ENCODE results near the gene SLC8A1. TPM values are rescaled to one million over a fixed set of nuclear protein-coding genes. Genes with fewer than 3 reads are reported as not detected.

The SLC8A1 gene
- total RNA-seq, 1 donor from 2014 or later = 34.8 TPM

GRCh38 chr2:40281021-40281940, 170.6 kb downstream of the SLC8A1 start:
- Histone ChIP-seq H2AFZ (ENCODE audit: low read depth, low read length) (peak overlapping the region; percentile 33), H3K36me3 (ENCODE audit: insufficient read depth, low read length) (no peaks in the 10 kb centered on the region), H3K4me1 (ENCODE audit: insufficient read depth, low read length) (peaks cover 17% of the 10 kb centered on the region), H3K4me3 (ENCODE audit: insufficient read depth, low read depth, low read length) (peak overlapping the region; percentile 12), H4K20me1 (ENCODE audit: insufficient read depth, low read length) (no peaks in the 10 kb centered on the region), H3K4me2 (ENCODE audit: low read length) (peak overlapping the region; percentile 66), H3K27me3 (ENCODE audit: insufficient read depth, low read length) (no peaks in the 10 kb centered on the region), H3K9me3 (ENCODE audit: insufficient read depth, low read depth, low read length) (no peaks in the 10 kb centered on the region), H3K27ac (ENCODE audit: low read depth, low read length) (peak overlapping the region; percentile 57), H3K79me2 (ENCODE audit: insufficient read depth, low read length) (no peaks in the 10 kb centered on the region), H3K9ac (ENCODE audit: low read length) (peak overlapping the region; percentile 54)
- H3K9me3 Mint-ChIP-seq (ENCODE audit: unreplicated experiment) = no peaks in the 10 kb centered on the region
- H3K36me3 Mint-ChIP-seq (ENCODE audit: low read depth, unreplicated experiment) = no peaks in the 10 kb centered on the region
- H3K4me3 Mint-ChIP-seq (ENCODE audit: unreplicated experiment) = peak overlapping the region; percentile 46
- H3K4me1 Mint-ChIP-seq (ENCODE audit: low read depth, unreplicated experiment) = peaks cover 49% of the 10 kb centered on the region
- H3K27ac Mint-ChIP-seq (ENCODE audit: unreplicated experiment) = peak overlapping the region; percentile 100
- TF ChIP-seq CTCF (IDR thresholded peaks at IDR 0.05; ENCODE audit: insufficient read depth, low read depth, low read length) (no peak), EZH2 (IDR thresholded peaks at IDR 0.05; ENCODE audit: insufficient read depth, low read length) (no peak)
- H3K27me3 Mint-ChIP-seq (ENCODE audit: low read depth, unreplicated experiment) = no peaks in the 10 kb centered on the region
- peak; percentile 89 for DNase-seq (ENCODE audit: low read depth)
- peak; percentile 99 for FAIRE-seq

- TF ChIP-seq CTCF (IDR thresholded peaks at IDR 0.05; ENCODE audit: insufficient read depth, low read depth, low read length) = no peak
- TF ChIP-seq EZH2 (IDR thresholded peaks at IDR 0.05; ENCODE audit: insufficient read depth, low read length) = no peak
- no peak overlapping the region for H3K4me3 Mint-ChIP-seq (ENCODE audit: unreplicated experiment)
- H3K27ac Mint-ChIP-seq (ENCODE audit: unreplicated experiment) = no peak overlapping the region
- FAIRE-seq (no peak), DNase-seq (ENCODE audit: low read depth) (no peak)
- Histone ChIP-seq H3K4me1 (ENCODE audit: insufficient read depth, low read length) (peaks cover 17% of the 10 kb centered on the region), H3K79me2 (ENCODE audit: insufficient read depth, low read length) (no peaks in the 10 kb centered on the region), H3K9me3 (ENCODE audit: insufficient read depth, low read depth, low read length) (no peaks in the 10 kb centered on the region), H3K27me3 (ENCODE audit: insufficient read depth, low read length) (no peaks in the 10 kb centered on the region), H3K36me3 (ENCODE audit: insufficient read depth, low read length) (no peaks in the 10 kb centered on the region), H3K9ac (ENCODE audit: low read length) (peak overlapping the region; percentile 21), H2AFZ (ENCODE audit: low read depth, low read length) (no peak overlapping the region), H3K4me3 (ENCODE audit: insufficient read depth, low read depth, low read length) (no peak overlapping the region), H3K4me2 (ENCODE audit: low read length) (peak overlapping the region; percentile 58), H3K27ac (ENCODE audit: low read depth, low read length) (no peak overlapping the region), H4K20me1 (ENCODE audit: insufficient read depth, low read length) (no peaks in the 10 kb centered on the region)
- no peaks in the 10 kb centered on the region for H3K9me3 Mint-ChIP-seq (ENCODE audit: unreplicated experiment)
- H3K4me1 Mint-ChIP-seq (ENCODE audit: low read depth, unreplicated experiment) = peaks cover 50% of the 10 kb centered on the region
- no peaks in the 10 kb centered on the region for H3K36me3 Mint-ChIP-seq (ENCODE audit: low read depth, unreplicated experiment)
- no peaks in the 10 kb centered on the region for H3K27me3 Mint-ChIP-seq (ENCODE audit: low read depth, unreplicated experiment)
Measured at GRCh38 chr2:40279482-40279881, 172.4 kb downstream of the SLC8A1 start.

- peak overlapping the region; percentile 21 for H3K9ac ChIP-seq (ENCODE audit: low read length)
- TF ChIP-seq EZH2 (IDR thresholded peaks at IDR 0.05; ENCODE audit: insufficient read depth, low read length) = no peak
- no peak for TF ChIP-seq CTCF (IDR thresholded peaks at IDR 0.05; ENCODE audit: insufficient read depth, low read depth, low read length)
- no peaks in the 10 kb centered on the region for H4K20me1 ChIP-seq (ENCODE audit: insufficient read depth, low read length)
- no peak overlapping the region for H3K4me3 ChIP-seq (ENCODE audit: insufficient read depth, low read depth, low read length)
- H3K79me2 ChIP-seq (ENCODE audit: insufficient read depth, low read length) = no peaks in the 10 kb centered on the region
- no peaks in the 10 kb centered on the region for H3K9me3 Mint-ChIP-seq (ENCODE audit: unreplicated experiment)
- no peak overlapping the region for H3K27ac ChIP-seq (ENCODE audit: low read depth, low read length)
- peaks cover 17% of the 10 kb centered on the region for H3K4me1 ChIP-seq (ENCODE audit: insufficient read depth, low read length)
- no peaks in the 10 kb centered on the region for H3K36me3 ChIP-seq (ENCODE audit: insufficient read depth, low read length)
- no peak for DNase-seq (ENCODE audit: low read depth)
- no peak for FAIRE-seq
- peaks cover 50% of the 10 kb centered on the region for H3K4me1 Mint-ChIP-seq (ENCODE audit: low read depth, unreplicated experiment)
- H3K27ac Mint-ChIP-seq (ENCODE audit: unreplicated experiment) = no peak overlapping the region
- no peaks in the 10 kb centered on the region for H3K27me3 ChIP-seq (ENCODE audit: insufficient read depth, low read length)
- H3K36me3 Mint-ChIP-seq (ENCODE audit: low read depth, unreplicated experiment) = no peaks in the 10 kb centered on the region
- peak overlapping the region; percentile 58 for H3K4me2 ChIP-seq (ENCODE audit: low read length)
- H2AFZ ChIP-seq (ENCODE audit: low read depth, low read length) = no peak overlapping the region
- no peaks in the 10 kb centered on the region for H3K9me3 ChIP-seq (ENCODE audit: insufficient read depth, low read depth, low read length)
- H3K27me3 Mint-ChIP-seq (ENCODE audit: low read depth, unreplicated experiment) = no peaks in the 10 kb centered on the region
- H3K4me3 Mint-ChIP-seq (ENCODE audit: unreplicated experiment) = no peak overlapping the region
Measured at GRCh38 chr2:40279001-40279400, 172.9 kb downstream of the SLC8A1 start.

All from astrocyte (in vitro differentiated cells and primary cell).